ENCODE measurements around the gene GRAMD1C.

DNA sequence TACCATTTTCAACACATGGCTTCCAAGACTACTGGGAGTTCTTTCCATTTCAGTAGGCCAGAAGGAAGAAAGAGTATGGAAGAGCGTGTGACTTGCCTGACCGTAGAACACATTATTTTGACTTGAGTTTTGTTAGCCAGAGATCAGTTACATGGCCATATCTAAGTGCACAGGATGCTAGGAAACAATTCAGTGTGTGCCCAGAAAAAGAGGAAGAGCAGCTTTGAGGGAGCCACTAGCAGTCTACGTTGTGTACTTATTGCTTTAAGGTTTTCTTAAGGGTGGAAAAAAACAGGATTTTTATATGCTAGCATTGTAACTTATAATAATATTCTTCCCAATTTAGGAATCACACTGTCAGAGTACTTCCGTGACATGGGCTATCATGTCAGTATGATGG lies 44.1 kb upstream of the GRAMD1C start:
- TF ChIP-seq, protein P1, sequence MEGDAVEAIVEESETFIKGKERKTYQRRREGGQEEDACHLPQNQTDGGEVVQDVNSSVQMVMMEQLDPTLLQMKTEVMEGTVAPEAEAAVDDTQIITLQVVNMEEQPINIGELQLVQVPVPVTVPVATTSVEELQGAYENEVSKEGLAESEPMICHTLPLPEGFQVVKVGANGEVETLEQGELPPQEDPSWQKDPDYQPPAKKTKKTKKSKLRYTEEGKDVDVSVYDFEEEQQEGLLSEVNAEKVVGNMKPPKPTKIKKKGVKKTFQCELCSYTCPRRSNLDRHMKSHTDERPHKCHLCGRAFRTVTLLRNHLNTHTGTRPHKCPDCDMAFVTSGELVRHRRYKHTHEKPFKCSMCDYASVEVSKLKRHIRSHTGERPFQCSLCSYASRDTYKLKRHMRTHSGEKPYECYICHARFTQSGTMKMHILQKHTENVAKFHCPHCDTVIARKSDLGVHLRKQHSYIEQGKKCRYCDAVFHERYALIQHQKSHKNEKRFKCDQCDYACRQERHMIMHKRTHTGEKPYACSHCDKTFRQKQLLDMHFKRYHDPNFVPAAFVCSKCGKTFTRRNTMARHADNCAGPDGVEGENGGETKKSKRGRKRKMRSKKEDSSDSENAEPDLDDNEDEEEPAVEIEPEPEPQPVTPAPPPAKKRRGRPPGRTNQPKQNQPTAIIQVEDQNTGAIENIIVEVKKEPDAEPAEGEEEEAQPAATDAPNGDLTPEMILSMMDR (IDR thresholded peaks at IDR 0.05) = no peak
- no peak for TF ChIP-seq POLR2A (IDR thresholded peaks at IDR 0.05)

Data from suprapubic skin (tissue), 3 donors.